ENCODE results near the gene RABGEF1.
"Not testable (repeated sequence)": the region's sequence is repeated elsewhere in the genome, so short reads cannot be mapped to it uniquely, and the experiment has no call there.

The RABGEF1 gene

DNA sequence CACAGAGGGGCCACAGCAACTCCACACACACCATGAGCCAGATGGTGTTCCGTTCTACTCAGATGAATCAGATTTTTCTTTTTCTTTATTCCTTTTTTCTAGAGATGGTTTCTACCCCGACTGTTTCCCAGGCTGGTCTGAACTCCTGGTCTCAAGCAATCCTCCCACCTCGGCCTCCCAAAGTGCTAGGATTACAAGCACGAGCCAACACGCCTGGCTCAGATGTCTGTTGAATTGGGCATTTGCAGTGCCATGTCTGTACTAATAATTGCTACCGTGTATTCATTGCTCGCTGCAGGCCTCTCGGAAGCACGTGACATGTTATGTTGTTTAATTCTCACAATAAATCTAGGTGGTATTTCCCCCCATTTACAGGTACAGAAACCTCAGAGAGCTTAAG lies 67.2 kb downstream of the RABGEF1 start:
- no peak for FAIRE-seq
- DNase-seq (ENCODE audit: low spot score), result no peak

DNA sequence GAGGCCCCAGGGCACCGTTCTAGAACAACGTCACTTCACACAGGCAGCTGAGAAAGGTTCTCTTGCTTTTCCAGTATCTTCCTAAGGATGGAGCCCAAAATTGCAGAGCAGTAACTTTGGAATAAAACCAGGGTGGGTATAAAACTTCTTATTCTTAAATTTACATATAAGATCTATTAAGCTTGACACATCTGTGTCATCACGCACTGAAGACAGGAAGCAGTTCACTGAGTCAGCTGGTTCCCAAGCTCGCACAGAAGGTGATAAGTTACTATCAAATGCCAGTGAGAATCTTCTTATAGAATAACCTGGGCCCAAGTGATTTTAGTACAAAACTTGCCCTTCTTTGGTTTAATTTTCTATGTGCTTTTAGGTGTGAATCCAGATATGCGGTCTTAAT lies 70.2 kb downstream of the RABGEF1 start:
- DNase-seq (ENCODE audit: low spot score), result no peak
- no peak for FAIRE-seq

DNA sequence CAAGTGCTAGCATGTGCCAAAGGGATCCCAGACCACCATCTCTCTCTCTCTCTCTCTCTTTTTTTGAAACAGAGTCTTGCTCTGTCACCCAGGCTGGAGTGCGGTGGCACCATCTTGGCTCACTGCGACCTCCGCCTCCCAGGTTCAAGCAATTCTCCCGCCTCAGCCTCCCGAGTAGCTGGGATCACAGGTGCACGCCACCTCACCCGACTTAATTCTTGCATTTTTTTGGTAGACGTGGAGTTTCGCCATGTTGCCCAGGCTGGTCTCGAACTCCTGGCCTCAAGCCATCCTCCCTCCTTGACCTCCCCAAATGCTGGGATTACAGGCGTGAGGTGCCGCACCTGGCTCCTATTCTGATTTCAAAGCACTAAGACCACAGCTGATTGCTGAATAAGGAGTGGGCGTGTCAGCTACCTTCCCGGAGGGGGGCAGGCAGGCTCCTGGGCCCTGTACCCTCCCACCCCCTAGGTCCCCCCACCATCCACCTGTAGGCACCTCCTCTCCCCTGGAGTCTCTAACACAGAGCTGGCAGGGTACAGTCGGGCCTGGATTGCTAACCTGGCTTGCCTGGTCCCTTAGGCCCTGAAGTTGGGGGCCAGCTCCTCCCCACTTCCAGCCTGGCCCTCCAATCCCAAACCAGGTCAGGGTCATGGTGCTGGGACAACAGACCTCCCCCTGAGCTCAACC lies 74.8 kb downstream of the RABGEF1 start:
- DNase-seq (ENCODE audit: low spot score); FAIRE-seq: not testable (repeated sequence)

DNA sequence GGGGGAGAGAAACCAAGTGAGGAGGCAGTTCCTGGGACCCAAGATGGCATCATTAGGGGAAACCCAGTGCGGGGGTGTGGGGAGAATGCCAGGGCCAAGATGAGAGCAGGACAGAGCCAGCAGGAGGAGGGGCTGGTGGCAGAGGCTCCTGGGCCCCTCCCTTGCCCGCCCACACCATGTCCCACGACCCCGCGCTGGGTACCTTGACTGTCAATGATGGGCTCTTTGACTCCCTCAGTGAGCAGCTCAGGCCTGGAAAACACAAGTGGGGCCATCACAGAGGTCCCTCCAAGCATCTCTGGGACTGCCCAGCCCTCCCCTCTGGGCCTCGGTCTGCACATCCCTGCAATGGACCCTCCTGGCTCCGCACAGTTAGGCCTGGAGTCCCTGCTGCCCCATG lies 75.4 kb downstream of the RABGEF1 start:
- FAIRE-seq, result no peak
- no peak for DNase-seq (ENCODE audit: low spot score)

DNA sequence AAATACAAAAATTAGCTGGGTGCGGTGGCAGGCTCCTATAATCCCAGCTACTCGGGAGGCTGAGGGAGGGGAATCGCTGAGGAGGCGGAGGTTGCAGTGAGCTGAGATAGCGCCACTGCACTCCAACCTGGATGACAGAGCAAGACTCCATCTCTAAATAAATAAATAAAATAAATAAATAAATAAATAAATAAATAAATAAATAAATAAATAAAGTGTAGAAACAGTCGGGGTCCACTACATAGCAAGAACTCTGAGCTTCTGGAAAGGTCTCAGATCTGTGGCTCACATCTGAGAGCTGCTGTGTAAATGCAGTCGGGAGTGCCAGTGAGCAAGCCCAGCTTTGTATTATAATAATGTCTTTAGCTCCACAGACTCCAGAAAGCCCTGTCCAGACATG lies 76.1 kb downstream of the RABGEF1 start:
- DNase-seq (ENCODE audit: low spot score); FAIRE-seq: not testable (repeated sequence)

DNA sequence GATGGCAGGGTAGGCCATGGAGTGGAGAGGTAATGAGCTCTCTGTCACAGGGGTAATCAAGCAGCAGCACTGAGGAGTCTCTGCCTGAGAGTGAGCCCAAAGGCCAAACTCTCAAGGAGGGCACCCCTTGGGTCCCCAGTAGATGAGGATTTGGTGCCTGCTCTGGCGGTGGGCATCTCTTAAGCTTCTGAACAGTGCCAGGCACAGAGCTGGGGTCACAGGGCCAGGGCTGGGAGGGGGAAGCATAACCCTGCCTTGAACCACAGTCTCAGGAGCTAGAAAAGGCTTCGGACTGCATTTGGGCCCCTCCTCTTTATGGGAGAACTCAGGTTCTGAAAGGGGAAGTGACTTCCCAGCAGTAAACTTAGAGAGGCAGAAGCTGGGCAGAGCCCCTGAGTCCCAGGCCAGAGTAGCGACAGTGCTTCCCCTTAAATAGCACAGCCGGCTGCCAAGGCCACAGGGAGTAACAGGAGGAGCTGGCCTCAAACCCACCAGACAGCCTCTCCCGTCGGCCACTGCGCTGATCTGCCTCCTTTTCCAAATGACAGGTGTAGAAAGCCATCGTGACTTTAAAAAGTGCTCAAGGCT lies 76.8 kb downstream of the RABGEF1 start:
- FAIRE-seq; DNase-seq (ENCODE audit: low spot score): not testable (repeated sequence)

DNA sequence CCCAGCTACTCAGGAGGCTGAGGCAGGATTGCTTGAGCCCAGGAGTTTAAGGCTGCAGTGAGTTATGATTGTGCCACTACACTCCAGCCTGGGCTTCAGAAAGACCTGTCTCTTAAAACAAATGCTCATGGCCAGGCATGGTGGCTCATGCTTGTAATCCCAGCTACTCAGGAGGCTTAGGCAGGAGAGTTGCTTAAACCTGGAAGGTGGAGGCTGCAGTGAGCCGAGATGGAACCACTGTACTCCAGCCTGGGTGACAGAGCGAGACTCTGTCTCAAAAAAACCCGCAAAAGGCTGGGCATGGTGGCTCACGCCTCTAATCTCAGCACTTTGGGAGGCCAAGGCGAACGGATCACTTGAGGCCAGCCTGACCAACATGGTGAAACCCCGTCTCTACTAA lies 77.4 kb downstream of the RABGEF1 start:
- FAIRE-seq; DNase-seq (ENCODE audit: low spot score): not testable (repeated sequence)

DNA sequence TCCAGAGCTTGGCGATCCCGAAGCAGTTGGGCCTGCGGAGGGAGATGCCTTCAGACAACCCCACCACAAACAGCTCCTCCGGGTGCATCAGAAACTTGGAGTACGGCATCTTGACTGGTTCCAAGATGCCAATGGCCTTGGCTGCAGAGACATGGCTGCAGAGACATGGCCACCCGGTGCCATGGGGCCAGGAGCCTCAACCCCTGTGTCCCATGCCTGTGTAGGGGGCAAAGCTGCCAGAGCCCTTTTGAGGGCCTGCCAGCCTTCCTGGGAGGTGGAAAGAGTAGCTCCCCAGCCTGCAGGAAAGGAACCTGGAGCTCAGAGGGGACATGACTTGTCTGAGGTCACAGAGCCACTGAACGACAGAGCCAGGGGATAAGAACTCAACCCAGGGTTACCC lies 83.5 kb downstream of the RABGEF1 start:
- no peak for DNase-seq (ENCODE audit: low spot score)
- FAIRE-seq, result no peak

DNA sequence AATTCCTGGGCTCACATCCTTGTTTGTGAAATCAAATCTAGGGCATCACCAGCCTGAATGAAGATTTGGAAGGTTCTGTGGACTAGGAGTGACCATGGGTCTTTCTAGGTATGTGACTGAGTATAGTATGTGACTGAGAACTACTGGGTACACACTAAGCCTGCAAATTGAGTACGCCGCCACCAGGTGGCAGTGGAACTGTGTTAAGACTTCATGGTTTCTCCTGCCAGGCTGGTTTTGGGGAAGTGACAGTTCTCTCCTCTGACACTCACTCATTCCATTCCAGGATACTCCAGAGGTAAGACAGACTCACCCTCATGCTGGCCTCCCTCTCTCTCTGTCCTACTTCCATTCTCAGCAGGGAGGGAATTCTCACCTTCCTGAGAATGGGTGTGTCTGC lies 85.0 kb downstream of the RABGEF1 start:
- FAIRE-seq (peak; percentile 61), DNase-seq (ENCODE audit: low spot score) (peak; percentile 69)

DNA sequence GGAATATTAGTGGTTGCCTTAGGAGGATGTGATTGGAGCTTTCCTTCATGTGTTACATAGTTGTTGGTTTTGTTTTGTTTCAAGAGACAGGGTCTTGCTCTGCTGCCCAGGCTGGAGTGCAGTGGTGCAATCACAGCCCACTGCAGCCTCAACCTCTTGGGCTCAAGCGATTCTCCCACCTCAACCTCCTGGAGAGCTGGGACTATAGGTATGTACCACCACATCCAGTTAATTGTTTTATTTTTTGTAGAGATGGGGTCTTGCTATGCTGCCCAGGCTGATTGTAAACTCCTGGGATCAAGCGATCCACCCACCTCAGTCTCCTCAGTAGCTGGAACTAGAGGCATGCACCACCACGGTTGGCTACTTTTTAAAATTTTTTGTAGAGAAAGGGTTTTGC lies 86.1 kb downstream of the RABGEF1 start:
- DNase-seq (ENCODE audit: low spot score) (no peak), FAIRE-seq (no peak)

DNA sequence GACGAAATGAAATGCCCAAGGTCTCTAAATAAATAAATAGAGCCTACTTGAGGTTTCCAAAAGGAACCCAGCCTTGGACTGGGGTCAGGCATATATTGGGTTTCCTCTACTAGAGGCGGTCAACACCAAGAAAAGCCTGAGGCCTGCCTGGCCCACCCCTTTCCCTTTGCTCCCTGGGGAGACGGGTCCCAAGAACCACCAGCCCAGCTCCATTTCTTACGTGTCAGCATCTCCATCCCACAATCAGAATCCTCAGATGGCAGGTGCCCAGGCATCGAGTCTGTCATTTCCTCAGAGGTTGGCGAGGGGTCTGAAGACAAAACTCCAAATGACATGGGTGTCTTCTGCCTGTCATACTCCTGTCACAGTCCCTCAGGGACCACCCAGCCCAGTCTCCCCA lies 90.4 kb downstream of the RABGEF1 start:
- DNase-seq (ENCODE audit: low spot score); FAIRE-seq: not testable (repeated sequence)

DNA sequence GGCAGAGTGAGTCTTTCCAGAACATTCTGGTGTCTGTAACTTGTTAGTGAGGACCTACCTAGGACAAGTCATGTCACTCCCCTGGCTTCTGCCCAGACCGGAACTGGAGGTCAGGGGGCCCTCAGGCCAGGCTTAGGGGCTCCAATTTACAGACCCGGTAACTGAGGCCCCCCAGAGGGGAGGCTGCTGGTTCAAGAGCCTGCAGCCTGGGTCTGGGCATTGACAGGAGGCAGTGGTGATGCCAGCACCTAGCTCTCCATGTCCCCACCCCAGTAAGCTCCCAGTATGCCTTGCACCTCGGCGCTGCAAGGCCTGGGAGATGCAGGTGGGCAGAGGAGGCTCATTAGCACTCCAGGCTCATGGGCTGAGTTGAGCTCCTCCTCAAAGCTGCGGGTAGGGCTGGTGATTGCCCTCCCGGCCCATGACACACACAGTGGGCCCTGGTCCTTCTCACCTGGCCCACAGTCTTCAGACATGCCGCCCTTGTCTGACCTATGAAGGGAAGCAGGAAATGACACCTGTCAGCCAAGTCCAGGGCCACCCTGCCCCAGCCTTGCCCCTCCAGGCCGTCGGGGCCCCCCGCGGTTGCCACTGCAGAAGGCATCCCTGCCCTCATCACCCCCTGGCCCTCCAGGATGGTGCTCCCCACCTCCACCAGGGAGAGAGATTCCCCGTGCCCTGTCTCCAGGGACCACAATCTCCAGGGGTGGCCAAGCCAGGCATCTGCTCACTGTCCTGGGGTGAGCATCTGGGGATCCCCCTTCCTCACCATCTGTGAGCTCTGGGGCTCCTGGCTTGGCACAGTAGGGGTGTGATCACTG lies 92.2 kb downstream of the RABGEF1 start:
- FAIRE-seq (no peak), DNase-seq (ENCODE audit: low spot score) (no peak)

DNA sequence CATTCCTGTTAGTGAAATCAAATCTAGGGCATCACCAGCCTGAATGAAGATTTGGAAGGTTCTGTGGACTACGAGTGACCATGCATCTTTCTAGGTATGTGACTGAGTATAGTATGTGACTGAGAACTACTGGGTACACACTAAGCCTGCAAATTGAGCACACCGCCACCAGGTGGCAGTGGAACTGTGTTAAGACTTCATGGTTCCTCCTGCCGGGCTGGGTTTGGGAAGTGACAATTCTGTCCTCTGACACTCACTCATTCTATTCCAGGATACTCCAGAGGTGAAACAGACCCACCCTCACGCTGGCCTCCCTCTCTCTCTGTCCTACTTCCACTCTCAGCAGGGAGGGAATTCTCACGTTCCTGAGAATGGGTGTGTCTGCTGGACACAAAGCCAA lies 96.5 kb downstream of the RABGEF1 start:
- peak; percentile 71 for DNase-seq (ENCODE audit: low spot score)
- peak; percentile 69 for FAIRE-seq

DNA sequence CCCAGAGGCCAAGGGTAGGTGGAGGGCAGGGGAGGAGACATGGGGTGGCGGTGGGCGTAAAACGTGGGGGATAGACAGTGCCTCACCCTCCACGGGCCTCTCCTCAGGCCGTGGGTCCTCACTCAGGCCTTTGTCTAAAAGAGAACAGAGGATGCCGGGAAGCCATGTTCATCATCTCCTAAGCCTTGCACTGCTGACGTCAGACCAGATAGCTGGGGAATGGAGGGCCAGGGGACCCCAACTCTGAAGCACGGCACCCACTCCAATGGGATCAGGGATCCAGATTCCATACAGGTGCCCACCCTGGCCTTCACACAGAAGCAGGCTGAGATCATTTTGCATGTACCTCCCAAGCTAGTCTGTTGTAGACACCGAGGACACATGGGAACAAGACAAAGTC lies 97.1 kb downstream of the RABGEF1 start:
- FAIRE-seq (no peak), DNase-seq (ENCODE audit: low spot score) (no peak)

DNA sequence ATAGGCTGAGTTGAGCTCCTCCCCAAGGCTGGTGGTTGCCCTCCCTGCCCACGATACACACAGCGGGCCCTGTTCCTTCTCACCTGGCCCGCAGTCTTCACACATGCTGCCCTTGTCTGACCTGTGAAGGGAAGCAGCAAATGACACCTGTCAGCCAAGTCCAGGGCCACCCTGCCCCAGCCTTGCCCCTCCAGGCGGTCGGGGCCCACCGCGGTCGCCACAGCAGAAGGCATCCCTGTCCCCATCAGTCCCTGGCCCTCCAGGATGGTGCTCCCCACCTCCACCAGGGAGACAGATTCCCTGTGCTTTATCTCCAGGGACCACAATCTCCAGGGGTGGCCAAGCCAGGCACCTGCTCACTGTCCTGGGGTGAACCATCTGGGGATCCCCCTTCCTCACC lies 99.3 kb downstream of the RABGEF1 start:
- DNase-seq (ENCODE audit: low spot score), result no peak
- FAIRE-seq, result no peak

DNA sequence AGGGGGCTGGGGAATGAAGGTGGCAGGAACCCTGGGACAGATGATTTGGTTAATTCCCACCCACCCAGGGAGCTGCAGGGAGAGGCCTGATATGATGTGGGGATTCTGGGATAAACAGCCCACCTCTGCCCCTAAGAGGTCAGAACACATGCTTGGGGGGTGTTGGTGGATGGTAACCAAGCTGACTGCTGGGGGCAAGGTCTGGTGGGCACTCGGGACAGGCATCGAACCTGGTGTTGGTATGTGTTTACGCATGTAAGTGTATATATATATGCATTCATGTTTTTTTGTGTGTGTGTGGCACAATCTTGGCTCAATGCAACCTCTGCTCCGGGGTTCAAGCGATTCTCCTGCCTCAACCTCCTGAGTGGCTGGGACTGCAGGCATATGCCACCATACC lies 99.8 kb downstream of the RABGEF1 start:
- DNase-seq (ENCODE audit: low spot score), result no peak

DNA sequence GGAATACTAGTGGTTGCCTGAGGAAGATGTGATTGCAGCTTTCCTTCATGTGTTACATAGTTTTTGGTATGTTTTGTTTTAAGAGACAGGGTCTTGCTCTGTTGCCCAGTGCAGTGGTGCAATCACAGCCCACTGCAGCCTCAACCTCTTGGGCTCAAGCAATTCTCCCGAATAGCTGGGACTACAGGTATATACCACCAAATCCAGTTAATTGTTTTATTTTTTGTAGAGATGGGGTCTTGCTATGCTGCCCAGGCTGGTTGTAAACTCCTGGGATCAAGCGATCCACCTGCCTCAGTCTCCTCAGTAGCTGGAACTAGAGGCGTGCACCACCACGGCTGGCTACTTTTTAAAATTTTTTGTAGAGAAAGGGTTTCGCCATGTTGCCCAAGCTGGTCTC lies 101.4 kb downstream of the RABGEF1 start:
- FAIRE-seq (no peak), DNase-seq (ENCODE audit: low spot score) (no peak)

More for the DNA sequence above, 99.8 kb downstream of the RABGEF1 start:
- FAIRE-seq, result no peak

DNA sequence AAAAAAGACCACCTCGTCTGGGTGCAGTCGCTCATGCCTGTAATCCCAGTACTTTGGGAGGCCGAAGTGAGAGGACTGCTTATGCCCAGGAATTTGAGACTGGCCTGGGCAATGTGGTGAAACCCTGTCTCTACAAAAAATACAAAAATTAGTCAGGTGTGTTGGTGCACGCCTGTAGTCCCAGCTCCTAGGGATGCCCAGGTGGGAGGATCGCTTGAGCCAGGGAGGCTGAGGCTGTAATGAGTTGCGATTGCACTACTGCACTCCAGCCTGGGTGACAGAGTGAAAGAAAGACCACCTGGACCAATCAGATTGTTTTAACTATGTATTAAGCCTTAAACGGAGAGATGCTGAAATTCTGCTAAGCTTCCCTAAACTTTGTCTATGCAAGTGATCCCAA lies 103.0 kb downstream of the RABGEF1 start:
- FAIRE-seq; DNase-seq (ENCODE audit: low spot score): not testable (repeated sequence)

DNA sequence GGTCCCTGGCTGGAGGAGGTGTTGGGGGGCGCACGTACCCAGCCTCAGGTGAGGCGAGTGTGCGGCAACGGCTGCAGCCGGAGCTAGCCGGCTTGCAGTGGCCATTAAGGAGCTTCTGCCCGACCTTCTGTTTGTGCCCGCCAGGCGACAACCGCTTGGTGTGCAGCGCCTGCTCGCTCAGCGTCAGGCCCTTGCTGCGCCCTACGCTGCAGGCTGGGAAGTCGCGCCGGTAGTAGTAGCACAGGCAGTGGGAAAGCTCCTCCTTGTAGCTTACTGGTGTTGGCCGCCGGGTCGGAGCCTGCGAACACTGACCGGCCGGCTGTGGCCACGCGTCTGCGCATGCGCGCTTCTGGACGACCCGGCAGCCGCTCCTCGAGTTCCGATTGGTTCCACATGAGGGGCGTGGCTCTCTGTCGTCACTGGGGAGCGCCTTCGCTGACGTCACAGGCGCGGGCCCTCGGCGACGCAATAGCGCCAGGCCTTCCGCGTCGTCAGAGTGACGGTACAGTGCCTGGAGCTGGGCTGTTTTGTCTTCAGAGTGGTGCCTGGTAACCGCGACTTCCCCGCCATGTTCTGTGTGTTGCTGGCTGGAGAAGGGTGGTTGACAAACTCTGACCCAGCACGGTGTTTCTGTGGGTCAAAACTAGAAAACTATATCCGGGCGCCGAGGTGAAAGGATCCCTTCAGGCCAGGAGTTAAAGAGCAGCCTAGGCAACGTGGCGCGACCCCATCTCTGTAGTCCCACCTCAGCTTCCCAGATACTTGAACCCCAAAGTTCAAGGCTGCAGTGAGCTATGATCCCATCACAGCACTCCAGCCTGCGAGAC lies 104.2 kb downstream of the RABGEF1 start:
- FAIRE-seq, result peak; percentile 86
- peak; percentile 98 for DNase-seq (ENCODE audit: low spot score)

DNA sequence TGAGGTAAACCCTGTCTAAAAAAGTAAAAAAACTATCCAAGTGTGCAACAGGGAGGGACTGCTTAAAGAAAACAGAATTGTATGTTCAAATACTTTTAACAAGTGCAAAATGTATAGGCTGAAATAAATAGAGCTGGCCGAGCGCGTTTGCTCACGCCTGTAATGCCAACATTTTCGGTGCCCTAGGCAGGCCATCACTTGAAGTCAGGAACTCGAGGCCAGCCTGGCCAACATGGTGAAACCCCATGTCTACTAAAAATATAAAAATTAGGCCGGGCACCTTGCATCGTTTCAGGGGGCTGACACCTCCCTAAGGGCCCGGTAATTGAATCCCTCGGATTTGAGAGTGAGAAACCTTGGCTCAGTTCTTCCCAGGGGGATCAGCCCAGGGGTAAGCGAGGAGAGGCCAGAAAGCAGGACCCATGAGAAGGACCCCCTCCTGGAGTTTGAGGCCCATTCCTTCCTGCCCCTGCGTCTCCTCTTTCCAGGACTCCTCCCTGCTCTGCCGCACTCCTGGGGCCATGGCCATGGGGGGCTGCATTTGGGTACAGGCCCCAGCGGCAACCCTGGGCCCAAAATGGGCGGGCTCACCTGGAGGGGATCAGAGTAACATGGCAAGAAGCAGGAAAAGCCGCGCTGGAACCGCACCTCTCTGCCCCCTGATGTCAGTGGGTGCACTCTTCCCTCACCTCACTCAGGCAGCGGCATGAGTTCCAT lies 105.0 kb downstream of the RABGEF1 start:
- DNase-seq (ENCODE audit: low spot score) (no peak), FAIRE-seq (no peak)

DNA sequence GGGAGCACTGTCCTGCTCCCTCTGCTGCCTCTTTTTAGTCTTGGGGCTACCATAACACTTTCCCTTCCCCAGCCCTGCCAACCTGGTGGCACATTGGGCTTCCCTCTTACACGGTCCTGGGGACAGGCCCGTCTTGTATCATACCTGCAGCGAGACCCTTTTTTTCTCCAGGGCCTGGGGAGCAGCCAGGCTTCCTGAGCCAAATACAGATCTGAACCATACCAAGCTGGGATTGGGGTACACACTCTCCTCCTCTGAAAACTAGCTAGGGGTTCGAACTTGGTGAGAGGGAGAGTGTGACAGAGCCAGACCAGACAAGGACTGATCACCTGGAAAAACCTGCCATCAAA lies 105.5 kb downstream of the RABGEF1 start:
- DNase-seq (ENCODE audit: low spot score); FAIRE-seq: not testable (repeated sequence)
